Omental fat pad (tissue), 4 donors: ENCODE measurements around the gene SPP1. TPM values are rescaled to one million over a fixed set of nuclear protein-coding genes. Genes with fewer than 3 reads are reported as not detected.
"Not testable (repeated sequence)": the region's sequence is repeated elsewhere in the genome, so short reads cannot be mapped to it uniquely, and the experiment has no call there.

Experiments used
- ATAC-seq: fragments of 150-250 bp; one replicate; pipeline ENCODE4 v1.9.1; 2016; ENCODE audit warnings: mild to moderate bottlenecking, moderate library complexity; ENCODE audit not compliant: low FRiP score
- DNase-seq: peaks from one replicate; pipeline ENCODE4 v3.0.0-alpha.2; 2019; ENCODE audit warnings: low spot score
- CTCF ChIP-seq, 3 donors: fragments of 450-650 bp; IDR thresholded peaks; one replicate each; pipeline ENCODE4 v1.5.1; 2016 to 2017; ENCODE audit warnings: antibody characterized with exemption in 3 of 3, mild to moderate bottlenecking in 3 of 3, moderate library complexity in 2 of 3
- total RNA-seq, 4 donors: library from RNA; depleted of rRNA; stranded (reverse); fragments of >200 nt; gene quantifications; one replicate each; pipeline ENCODE4 v1.1.0, GENCODE V29; 2016

SPP1 gene
- total RNA-seq, 4 donors from 2014 or later, result 7.9 to 1,073 (median 45.8) TPM

- no peak for ATAC-seq
- TF ChIP-seq CTCF (IDR thresholded peaks at IDR 0.05), result no peak
- DNase-seq, result no peak
Observed at GRCh38 chr4:87934973-87935372, 40.5 kb upstream of the SPP1 start.

- not testable (repeated sequence) for ATAC-seq, DNase-seq
Observed at GRCh38 chr4:87935954-87936353, 39.6 kb upstream of the SPP1 start.

GRCh38 chr4:87937523-87937922 lies 38.0 kb upstream of the SPP1 start:
- no peak for ATAC-seq
- no peak for TF ChIP-seq CTCF (IDR thresholded peaks at IDR 0.05)
- DNase-seq, result no peak

- ATAC-seq (no peak), DNase-seq (no peak)
- TF ChIP-seq CTCF (IDR thresholded peaks at IDR 0.05), result no peak
Observed at GRCh38 chr4:87938746-87939145, 36.8 kb upstream of the SPP1 start.

- DNase-seq (no peak), ATAC-seq (no peak)
- TF ChIP-seq CTCF (IDR thresholded peaks at IDR 0.05), result no peak
Observed at GRCh38 chr4:87939978-87940690, 35.4 kb upstream of the SPP1 start.

- DNase-seq, ATAC-seq: not testable (repeated sequence)
Observed at GRCh38 chr4:87940809-87941208, 34.7 kb upstream of the SPP1 start.

- no peak for DNase-seq
- no peak for TF ChIP-seq CTCF (IDR thresholded peaks at IDR 0.05)
- no peak for ATAC-seq
Observed at GRCh38 chr4:87941537-87942392, 33.7 kb upstream of the SPP1 start.

GRCh38 chr4:87943660-87944149 lies 31.8 kb upstream of the SPP1 start:
- no peak for DNase-seq
- no peak for ATAC-seq
- no peak for TF ChIP-seq CTCF (IDR thresholded peaks at IDR 0.05)
